K562 (cell line): ENCODE measurements around the gene PTP4A2. TPM values are rescaled to one million over a fixed set of nuclear protein-coding genes. Genes with fewer than 3 reads are reported as not detected.

ENCODE experiments used
- ATAC-seq: fragments of 200-7000 bp; cut with Tn5 transposase; 3 replicates; pipeline ENCODE4 v1.9.1; 2020; ENCODE audit warnings: moderate library complexity
- BruUV-seq: library from RNA; stranded (reverse); fragments of 400-500 nt; replicated peaks from 2 replicates; lab custom pipeline; 2021; lab: Mats Ljungman, UMichigan
- CTCF ChIA-PET: fragments of 300-600 bp; formaldehyde crosslinking; extraction: SDS; loops from one replicate; lab custom pipeline; 2021; ENCODE audit warnings: low intra/inter-chr PET ratio; lab: Yijun Ruan, JAX
- POLR2A ChIA-PET: fragments of 300-600, 350-650 bp; sonication (Branson Sonifier 250); formaldehyde crosslinking; extraction: SDS; loops from one replicate; lab custom pipeline; 2021; ENCODE audit warnings: antibody characterized with exemption, inconsistent platforms; lab: Yijun Ruan, JAX
- DNase-seq, 4 experiments: peaks; one replicate each; pipeline versions ENCODE4 v3.0.0 to v3.0.0-alpha.2; 2011 to 2018; ENCODE audit warnings: low spot score in 3 of 4, mixed read lengths in 3 of 4; ENCODE audit errors: extremely low read depth in 1 of 4
- FAIRE-seq: peaks from 2 replicates; lab custom pipeline; 2011; peaks lifted over from hg19 to GRCh38; lab: Jason Lieb, UNC
- H2AFZ ChIP-seq: 2 replicates; pipeline ENCODE4 v1.6.0; 2011; ENCODE audit warnings: low read depth, low read length, control low read depth, inconsistent platforms
- H3K27ac ChIP-seq: fragments of 200-600 bp; 3 replicates; pipeline ENCODE4 v1.8.0; 2011; ENCODE audit warnings: low read depth, mild to moderate bottlenecking, control low read depth, inconsistent platforms, low read length, moderate library complexity, mixed read lengths; ENCODE audit errors: extremely low read depth
- H3K27me3 ChIP-seq, 2 experiments: fragments of 300-600 bp in 1 of 2; 2 replicates in 1 of 2; 3 replicates in 1 of 2; pipeline versions ENCODE4 v1.6.0 to v1.8.0; 2011; ENCODE audit warnings: inconsistent platforms in 2 of 2, low read length in 2 of 2, mild to moderate bottlenecking in 1 of 2, mixed read lengths in 1 of 2, moderate library complexity in 1 of 2; ENCODE audit not compliant: control insufficient read depth in 2 of 2, insufficient read depth in 2 of 2
- H3K36me3 ChIP-seq: fragments of 300-600 bp; 3 replicates; pipeline ENCODE4 v1.8.0; 2011; ENCODE audit warnings: mild to moderate bottlenecking, low read length, inconsistent platforms; ENCODE audit not compliant: control insufficient read depth, insufficient read depth
- H3K4me1 ChIP-seq, 2 experiments: fragments of 200-600 bp in 1 of 2; replicated peaks in 1 of 2; 2 replicates in 1 of 2; 3 replicates in 1 of 2; pipeline versions ENCODE4 v1.5.1 to v1.8.0; 2011; ENCODE audit warnings: inconsistent platforms in 2 of 2, low read length in 2 of 2, mild to moderate bottlenecking in 1 of 2, mixed read lengths in 1 of 2, moderate library complexity in 1 of 2; ENCODE audit not compliant: control insufficient read depth in 2 of 2, insufficient read depth in 2 of 2
- H3K4me2 ChIP-seq: 2 replicates; pipeline ENCODE4 v1.6.1; 2011; ENCODE audit warnings: low read length, control low read depth, inconsistent platforms, mixed read lengths; ENCODE audit not compliant: insufficient read depth
- H3K4me3 ChIP-seq: fragments of 200-600 bp; sonication (generic), shearing (Covaris generic); 2 replicates; pipeline ENCODE4 v1.5.1; 2016; ENCODE audit warnings: control low read depth, inconsistent platforms
- H3K79me2 ChIP-seq: fragments of 200-600 bp; 3 replicates; pipeline ENCODE4 v1.8.0; 2011; ENCODE audit warnings: low read length, inconsistent platforms; ENCODE audit not compliant: control insufficient read depth, insufficient read depth
- H3K9ac ChIP-seq, 2 experiments: 2 replicates each; pipeline versions ENCODE4 v1.6.0 to v1.6.1; 2011; ENCODE audit warnings: low read depth in 2 of 2, low read length in 2 of 2, control low read depth in 1 of 2, inconsistent platforms in 1 of 2, mild to moderate bottlenecking in 1 of 2, mixed read lengths in 1 of 2; ENCODE audit not compliant: insufficient read depth in 1 of 2
- H3K9me1 ChIP-seq: one replicate; pipeline ENCODE4 v1.6.0; 2011; ENCODE audit warnings: inconsistent platforms, mild to moderate bottlenecking, low read length, moderate library complexity; ENCODE audit not compliant: control insufficient read depth, insufficient read depth
- H3K9me3 ChIP-seq: replicated peaks from 2 replicates; pipeline ENCODE4 v1.5.1; 2011; ENCODE audit warnings: low read depth, low read length, inconsistent platforms; ENCODE audit not compliant: control insufficient read depth, insufficient read depth
- H4K20me1 ChIP-seq: replicated peaks from 2 replicates; pipeline ENCODE4 v1.6.1; 2011; ENCODE audit warnings: low read length, inconsistent platforms, mixed read lengths; ENCODE audit not compliant: control insufficient read depth, insufficient read depth
- BCOR ChIP-seq: fragments of 450-650 bp; IDR thresholded peaks from 2 replicates; pipeline ENCODE4 v1.6.1; 2016
- DPF2 ChIP-seq: fragments of 450-650 bp; IDR thresholded peaks from 2 replicates; pipeline ENCODE4 v1.6.1; 2016
- ELF4 ChIP-seq: fragments of 450-650 bp; formaldehyde crosslinking; IDR thresholded peaks from 2 replicates; pipeline ENCODE4 v1.4.0; 2022; ENCODE audit warnings: missing genetic modification characterization
- JUND ChIP-seq, 2 experiments: IDR thresholded peaks; 2 replicates in 1 of 2; 3 replicates in 1 of 2; pipeline ENCODE4 v1.6.1; 2011; ENCODE audit warnings: borderline replicate concordance in 2 of 2, low read depth in 2 of 2, low read length in 2 of 2, improper control_type of control experiment in 1 of 2, missing biosample characterization in 1 of 2, missing genetic modification characterization in 1 of 2, missing genetic modification reagents in 1 of 2
- KDM1A ChIP-seq, 2 experiments: fragments of 450-650 bp; IDR thresholded peaks; 2 replicates each; pipeline ENCODE4 v1.6.1; 2016; ENCODE audit warnings: mild to moderate bottlenecking in 2 of 2
- MAX ChIP-seq: sonication (generic); formaldehyde crosslinking; IDR thresholded peaks from 2 replicates; pipeline ENCODE4 v1.9.0; 2022; ENCODE audit warnings: mild to moderate bottlenecking, missing genetic modification reagents
- MYC ChIP-seq, 2 experiments: fragments of 250-450 bp in 1 of 2; sonication (Bioruptor Pico) in 1 of 2; IDR thresholded peaks; 2 replicates each; pipeline versions ENCODE4 v1.5.1 to v1.6.1; 2012 to 2021; ENCODE audit warnings: low read depth in 2 of 2, borderline replicate concordance in 1 of 2, improper control_type of control experiment in 1 of 2, low read length in 1 of 2, mild to moderate bottlenecking in 1 of 2, moderate library complexity in 1 of 2
- NFIC ChIP-seq: fragments of 450-650 bp; IDR thresholded peaks from 2 replicates; pipeline ENCODE4 v1.6.1; 2017; ENCODE audit warnings: mild to moderate bottlenecking, inconsistent platforms
- PKNOX1 ChIP-seq: fragments of 450-650 bp; IDR thresholded peaks from 2 replicates; pipeline ENCODE4 v1.6.1; 2016
- PRDM10 ChIP-seq: fragments of 450-650 bp; IDR thresholded peaks from 2 replicates; pipeline ENCODE4 v1.6.1; 2018; ENCODE audit not compliant: partially characterized antibody
- RBM25 ChIP-seq: fragments of 200-400 bp; formaldehyde crosslinking; IDR thresholded peaks from 2 replicates; pipeline ENCODE4 v1.6.1; 2018; ENCODE audit warnings: low read length, low read depth, moderate library complexity; ENCODE audit not compliant: severe bottlenecking
- ZNF274 ChIP-seq: IDR thresholded peaks from 2 replicates; pipeline ENCODE4 v1.6.1; 2011; ENCODE audit warnings: low read depth, mild to moderate bottlenecking, low read length, moderate library complexity, borderline replicate concordance
- ZNF699 ChIP-seq: fragments of 250-450 bp; sonication (Bioruptor Pico); IDR thresholded peaks from 2 replicates; pipeline ENCODE4 v1.8.0; 2021; ENCODE audit warnings: mild to moderate bottlenecking, moderate library complexity; ENCODE audit not compliant: insufficient replicate concordance
- WGBS: fragments of 100-300 bp; shearing (Covaris generic); methylation state at CpG from one replicate; pipeline ENCODE4 v1.1.6; 2016; ENCODE audit warnings: low coverage, mixed read lengths; ENCODE audit not compliant: insufficient coverage; ENCODE audit errors: missing lambda C conversion rate; 5-methylcytosine and 5-hydroxymethylcytosine counted together
- in situ Hi-C: fragments of 300-500 bp; cut with MboI; formaldehyde crosslinking; loops from 4 replicates; pipeline ENCODE4 v1.15.0; 2018; ENCODE audit warnings: inconsistent platforms, mixed read lengths
- intact Hi-C: fragments of 100-400 bp; cut with micrococcal nuclease; formaldehyde crosslinking; loops from 2 replicates; pipeline ENCODE4 v1.14.2; 2022
- polyA plus RNA-seq, 8 experiments: library from polyadenylated mRNA; depleted of rRNA in 4 of 8; stranded (reverse) in 5 of 8; unstranded in 3 of 8; fragments of >200 nt; fragmentation: Nextera tagmentation in 2 of 8; fragmentation: Illumina TruSeq in 1 of 8; extraction: Ambion mirVana in 2 of 8; extraction: Trizol in 1 of 8; gene quantifications; 2 replicates each; pipeline versions ENCODE4 v1.2.1 to v1.2.3, GENCODE V29; 2011 to 2014; ENCODE audit warnings: inconsistent platforms in 1 of 8, missing spikeins in 1 of 8
- total RNA-seq, 7 experiments: library from RNA; depleted of rRNA in 6 of 7; stranded (reverse); fragments of >200 nt in 6 of 7; fragmentation: Illumina TruSeq in 2 of 7; extraction: Trizol in 2 of 7; gene quantifications; 2 replicates each; pipeline versions ENCODE4 v1.2.1 to v1.2.3, GENCODE V29; 2011 to 2021; ENCODE audit warnings: low replicate concordance in 1 of 7

The PTP4A2 gene
- total and polyA plus RNA-seq, 9 of the 15 experiments (the other 6 are each of a cell fraction or from before 2014, with no cell fraction given), result 197 to 870 (median 480) TPM

GRCh38 chr1:31880957-31881687 lies 57.0 kb downstream of the PTP4A2 start (continued):
- peak; percentile 40 for TF ChIP-seq PRDM10

GRCh38 chr1:31879981-31880608 lies 58.1 kb downstream of the PTP4A2 start:
- no TSS peak for BruUV-seq
- no peaks in the 10 kb centered on the region for H4K20me1 ChIP-seq
- peaks cover 2% of the 10 kb centered on the region for H3K9me1 ChIP-seq
- peak; percentile 86 for FAIRE-seq
- H3K9ac ChIP-seq, result peak overlapping the region; percentile 52 to 82; a peak in 3 of 4 replicates
- peak in 2 of 4 experiments; percentile 47 to 56 for DNase-seq
- H2AFZ ChIP-seq, result peak overlapping the region; percentile 94
- in situ Hi-C loops, result no loop called here
- H3K4me3 ChIP-seq, result no peak overlapping the region
- no peaks in the 10 kb centered on the region for H3K79me2 ChIP-seq
- H3K4me2 ChIP-seq, result no peak overlapping the region; the same call in 1 of the 2 replicates
- 28% methylated on average over 4 of the region's 4 CpGs for WGBS
- H3K4me1 ChIP-seq, result peaks cover 6 to 29% of the 10 kb centered on the region in 2 experiments
- intact Hi-C loops, result loop anchor here (5.0 kb wide), 1 partner anchor 82 kb away; no protein-coding TSS in a partner anchor
- CTCF ChIA-PET, result no interaction called here
- no peaks in the 10 kb centered on the region for H3K9me3 ChIP-seq
- H3K27ac ChIP-seq, result peak overlapping the region; percentile 62; the same call in 2 of the 3 replicates
- ATAC-seq, result peak; percentile 62
- H3K27me3 ChIP-seq, result no peaks in the 10 kb centered on the region
- POLR2A ChIA-PET, result interaction anchor here (0.6 to 1.5 kb wide), 7 partner anchors 8 to 100 kb away, joined by 3 to 6 read pairs (median 3); no protein-coding TSS in a partner anchor
- H3K36me3 ChIP-seq, result no peaks in the 10 kb centered on the region
- TF ChIP-seq ELF4 (CRISPR knock-in tag) (peak; percentile 28; the same call in 1 of the 2 replicates), BCOR (peak; percentile 76; the same call in 1 of the 2 replicates), NFIC (no peak; the same call in 1 of the 2 replicates), KDM1A (IDR thresholded peaks at IDR 0.05) (peak in 1 of 2 experiments; percentile 19; a peak in 1 of 4 replicates), ZNF274 (no peak), ZNF699 (CRISPR knock-in tag) (no peak), MAX (CRISPR knock-in tag) (0 out of 2 replicates have a peak, but pooled peaks have one; percentile 20), JUND (IDR thresholded peaks at IDR 0.05; ENCODE audit: borderline replicate concordance, low read depth, low read length) (peak; percentile 9; the same call in 1 of the 2 replicates), JUND (tag; IDR thresholded peaks at IDR 0.05; ENCODE audit: borderline replicate concordance, low read depth, low read length) (no peak; the same call in 2 of the 3 replicates), RBM25 (peak; percentile 50), MYC (IDR thresholded peaks at IDR 0.05; ENCODE audit: low read depth, low read length) (peak; percentile 66), MYC (CRISPR knock-in tag; IDR thresholded peaks at IDR 0.05; ENCODE audit: borderline replicate concordance, low read depth) (no peak), PKNOX1 (0 out of 2 replicates have a peak, but pooled peaks have one; percentile 20), DPF2 (peak; percentile 61)
